Measurements from ENCODE around the gene CEBPA.

GRCh38 chr19:33303791-33304345 lies 1.5 kb upstream of the CEBPA start:
- TF ChIP-seq, protein P1, sequence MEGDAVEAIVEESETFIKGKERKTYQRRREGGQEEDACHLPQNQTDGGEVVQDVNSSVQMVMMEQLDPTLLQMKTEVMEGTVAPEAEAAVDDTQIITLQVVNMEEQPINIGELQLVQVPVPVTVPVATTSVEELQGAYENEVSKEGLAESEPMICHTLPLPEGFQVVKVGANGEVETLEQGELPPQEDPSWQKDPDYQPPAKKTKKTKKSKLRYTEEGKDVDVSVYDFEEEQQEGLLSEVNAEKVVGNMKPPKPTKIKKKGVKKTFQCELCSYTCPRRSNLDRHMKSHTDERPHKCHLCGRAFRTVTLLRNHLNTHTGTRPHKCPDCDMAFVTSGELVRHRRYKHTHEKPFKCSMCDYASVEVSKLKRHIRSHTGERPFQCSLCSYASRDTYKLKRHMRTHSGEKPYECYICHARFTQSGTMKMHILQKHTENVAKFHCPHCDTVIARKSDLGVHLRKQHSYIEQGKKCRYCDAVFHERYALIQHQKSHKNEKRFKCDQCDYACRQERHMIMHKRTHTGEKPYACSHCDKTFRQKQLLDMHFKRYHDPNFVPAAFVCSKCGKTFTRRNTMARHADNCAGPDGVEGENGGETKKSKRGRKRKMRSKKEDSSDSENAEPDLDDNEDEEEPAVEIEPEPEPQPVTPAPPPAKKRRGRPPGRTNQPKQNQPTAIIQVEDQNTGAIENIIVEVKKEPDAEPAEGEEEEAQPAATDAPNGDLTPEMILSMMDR (IDR thresholded peaks at IDR 0.05; ENCODE audit: borderline replicate concordance, extremely low read depth, low read length, poor library complexity, severe bottlenecking): no peak
- TF ChIP-seq EZH2 (IDR thresholded peaks at IDR 0.05; ENCODE audit: borderline replicate concordance, low read depth, low read length, severe bottlenecking): no peak
